Adipose tissue (tissue), 3 donors: Measurements from ENCODE around the gene LENEP. TPM values are rescaled to one million over a fixed set of nuclear protein-coding genes. Genes with fewer than 3 reads are reported as not detected.

Experiments used
- H3K27ac ChIP-seq: one replicate; pipeline ENCODE4 v1.5.1; 2013; ENCODE audit warnings: low read depth, low read length
- WGBS, 3 donors: extraction: QIAGEN DNeasy Blood & Tissue Kit; methylation state at CpG; one replicate each; pipeline ENCODE4 v1.1.7; 2013; 5-methylcytosine and 5-hydroxymethylcytosine counted together
- polyA plus RNA-seq, 3 donors: library from polyadenylated mRNA; stranded (reverse); fragments of 200-250 nt; gene quantifications; one replicate each; pipeline ENCODE4 v1.2.3, GENCODE V29; 2013
- donor health status: healthy with polysubstance abuse.
- donor health status: Bipolar disorder and iron deficiency.
- donor health status: healthy.

The LENEP gene
- polyA plus RNA-seq, 3 donors: not detected

- 89 to 95% (median 92%) methylated on average over 16 of the region's 16 CpGs for WGBS, 3 donors
Measured at GRCh38 chr1:154958681-154959425, 34.5 kb upstream of the LENEP start.

DNA sequence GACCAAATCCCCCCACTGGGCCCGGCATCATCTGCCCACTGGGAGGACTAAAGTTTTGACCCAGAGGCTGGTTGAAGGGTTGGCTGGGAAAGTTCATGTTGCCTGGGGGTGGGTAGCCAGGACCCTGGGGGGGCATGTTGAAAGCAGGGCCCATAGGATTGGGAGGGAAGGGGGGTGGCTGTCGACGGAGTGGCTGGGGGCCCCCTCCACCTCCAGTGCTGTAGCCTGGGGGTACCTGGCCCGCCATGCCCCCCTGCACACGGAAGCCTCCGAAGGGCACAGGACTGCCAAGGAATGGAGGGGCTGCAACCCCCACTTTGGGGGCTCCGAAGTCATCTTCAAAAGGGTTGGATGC is 34.0 kb upstream of the LENEP start:
- no peak overlapping the region for H3K27ac ChIP-seq
- 86 to 95% (median 92%) methylated on average over 7 of the region's 7 CpGs for WGBS, 3 donors

More at GRCh38 chr1:154958681-154959425, 34.5 kb upstream of the LENEP start:
- no peak overlapping the region for H3K27ac ChIP-seq

- H3K27ac ChIP-seq: no peak overlapping the region
- 23 to 39% (median 26%) methylated on average over 10 of the region's 10 CpGs for WGBS, 3 donors
Measured at GRCh38 chr1:154960446-154961136, 32.8 kb upstream of the LENEP start.

- peak within 1 kb of the TSS; percentile 79 for H3K27ac ChIP-seq
- 0 to 1% (median 0%) methylated on average over 76 to 93 of the region's 93 CpGs for WGBS, 3 donors
Measured at GRCh38 chr1:154961207-154962155, 31.9 kb upstream of the LENEP start, which contains the start of gene PYGO2. Gene PYGO2 (minus strand): TSS chr1:154961782. CDS start chr1:154961576, 206 bp downstream.

- 3 to 5% (median 4%) methylated on average over 25 of the region's 25 CpGs for WGBS, 3 donors
Measured at GRCh38 chr1:154962156-154962749, 31.1 kb upstream of the LENEP start.

DNA sequence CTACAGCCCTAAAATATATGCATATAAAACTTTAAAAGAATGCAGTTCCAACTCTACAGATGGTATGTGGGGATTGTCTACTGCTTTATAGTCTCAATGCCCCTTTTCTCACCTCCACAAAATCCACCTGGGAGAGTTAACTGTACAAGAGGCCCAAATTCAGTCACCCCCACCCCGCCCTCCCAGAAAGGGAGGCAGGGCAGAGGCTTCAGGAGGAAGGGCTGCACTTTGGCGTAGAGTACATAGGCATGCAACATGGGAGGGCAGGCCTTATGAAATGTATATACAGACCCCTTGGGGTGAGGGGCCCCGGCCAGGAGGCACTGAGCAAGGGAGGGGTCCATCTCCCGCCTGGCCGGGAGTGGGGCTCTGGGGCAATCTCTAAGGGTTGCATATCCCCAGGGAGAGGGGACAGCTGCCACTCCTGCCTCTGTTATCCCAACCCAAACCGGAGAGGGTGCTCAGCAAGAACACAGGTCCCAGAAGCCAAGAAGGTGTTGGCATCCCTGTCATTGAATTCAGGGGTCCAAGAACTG is 30.5 kb upstream of the LENEP start:
- no peak overlapping the region for H3K27ac ChIP-seq
- 69 to 74% (median 72%) methylated on average over 6 of the region's 6 CpGs for WGBS, 3 donors

More at GRCh38 chr1:154962156-154962749, 31.1 kb upstream of the LENEP start:
- no peak overlapping the region for H3K27ac ChIP-seq

- WGBS, 3 donors: 71 to 84% (median 76%) methylated on average over 8 of the region's 8 CpGs
- no peak overlapping the region for H3K27ac ChIP-seq
Measured at GRCh38 chr1:154963643-154964042, 29.7 kb upstream of the LENEP start.

DNA sequence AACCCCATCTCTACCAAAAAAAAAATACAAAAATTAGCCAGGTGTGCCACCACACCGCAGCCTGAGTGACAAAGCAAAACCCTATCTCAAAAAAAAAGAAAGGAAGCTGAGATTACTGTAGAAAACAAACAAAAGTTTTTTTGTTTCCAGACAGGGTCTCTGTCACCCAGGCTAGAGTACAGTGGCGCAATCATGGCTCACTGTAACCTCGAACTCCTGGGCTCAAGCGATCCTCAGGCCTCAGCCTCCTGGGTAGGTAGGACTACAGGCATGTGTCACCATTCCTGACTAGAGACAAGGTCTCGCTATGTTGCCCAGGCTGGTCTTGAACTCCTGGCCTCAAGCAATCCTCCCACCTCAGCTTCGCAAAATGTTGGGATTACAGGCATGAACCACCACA is 29.0 kb upstream of the LENEP start:
- no peak overlapping the region for H3K27ac ChIP-seq
- WGBS, 3 donors: 72 to 85% (median 82%) methylated on average over 6 of the region's 6 CpGs

DNA sequence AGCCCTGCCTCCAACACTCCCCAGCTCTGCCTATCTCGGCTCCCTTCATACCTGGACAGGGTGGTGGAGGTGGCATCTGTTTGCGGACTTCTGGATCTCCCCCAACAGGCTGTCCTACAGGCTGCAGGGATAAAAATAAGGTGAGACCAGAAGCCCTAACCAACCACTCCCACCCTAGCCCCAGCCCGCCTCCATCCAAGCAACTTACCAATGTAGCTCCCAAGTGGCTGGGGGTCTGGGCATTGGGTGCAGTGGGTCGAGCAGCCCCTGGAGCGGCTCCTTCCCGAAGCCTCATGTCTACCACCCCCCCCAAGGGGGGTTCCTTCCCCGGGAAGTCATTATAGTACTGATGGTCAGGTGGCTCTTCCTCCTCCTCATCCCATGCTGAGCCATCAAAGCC is 27.3 kb upstream of the LENEP start:
- WGBS, 3 donors: 79 to 90% (median 88%) methylated on average over 7 of the region's 7 CpGs

DNA sequence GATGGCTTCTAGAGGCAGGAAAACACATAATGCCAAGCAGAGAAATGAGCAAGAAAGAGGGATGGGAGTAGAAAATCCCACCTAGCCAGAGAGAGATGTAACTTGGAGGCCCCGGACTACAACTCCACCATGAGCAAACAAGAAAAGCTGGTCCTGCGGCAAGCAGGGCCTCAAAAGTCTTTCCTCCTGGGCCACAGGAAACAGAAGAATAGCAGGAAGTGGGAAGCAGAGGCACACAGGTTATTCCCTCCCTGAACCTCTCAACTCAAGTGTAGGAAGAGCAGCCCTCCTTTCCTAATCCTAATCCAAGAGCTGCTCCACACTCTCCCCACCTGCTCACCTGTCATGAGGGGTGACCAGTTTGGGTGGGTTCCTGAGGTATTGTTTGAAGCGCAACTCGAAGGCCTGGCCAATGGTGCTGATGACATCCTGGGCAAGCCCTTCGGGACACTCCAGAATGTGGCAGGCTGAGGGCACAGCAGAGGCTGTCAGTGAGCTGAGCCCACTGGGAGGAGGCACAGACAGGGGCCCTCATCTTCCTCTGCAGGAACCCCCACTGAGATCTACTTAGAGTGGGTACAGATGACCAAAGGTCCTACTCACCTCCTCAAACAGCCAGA is 25.9 kb upstream of the LENEP start:
- 67 to 84% (median 80%) methylated on average over 5 of the region's 5 CpGs for WGBS, 3 donors
- no peak overlapping the region for H3K27ac ChIP-seq

More for the DNA sequence above, 27.3 kb upstream of the LENEP start:
- no peak overlapping the region for H3K27ac ChIP-seq

GRCh38 chr1:154968731-154969130 is 24.7 kb upstream of the LENEP start:
- no peak overlapping the region for H3K27ac ChIP-seq
- 73 to 87% (median 79%) methylated on average over 2 to 3 of the region's 3 CpGs for WGBS, 3 donors

DNA sequence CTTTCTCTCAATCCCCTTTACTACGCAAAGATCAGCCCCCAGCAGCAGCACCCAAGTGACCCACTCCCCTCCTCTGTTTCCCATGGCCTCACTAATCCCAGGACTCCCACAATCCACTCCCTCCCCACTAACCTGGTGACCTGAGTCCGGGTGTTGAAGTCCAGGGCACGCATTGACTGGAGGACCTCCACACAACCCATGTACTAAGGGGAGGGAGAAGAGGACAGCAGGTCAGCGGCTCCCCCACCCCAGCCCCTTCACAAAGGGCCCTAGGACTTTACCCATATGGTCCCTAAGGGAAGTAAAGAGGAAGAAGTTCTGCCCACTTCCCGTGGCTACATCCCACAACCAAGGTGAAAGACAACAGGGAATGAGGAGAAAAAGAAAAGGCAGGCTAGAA is 24.1 kb upstream of the LENEP start:
- WGBS, 3 donors: 54 to 66% (median 54%) methylated on average over 5 of the region's 5 CpGs
- H3K27ac ChIP-seq: no peak overlapping the region

GRCh38 chr1:154969860-154970452 is 23.4 kb upstream of the LENEP start:
- H3K27ac ChIP-seq: peak overlapping the region; percentile 73
- WGBS, 3 donors: 21 to 49% (median 33%) methylated on average over 19 to 22 of the region's 22 CpGs

- WGBS, 3 donors: 11 to 30% (median 12%) methylated on average over 15 of the region's 15 CpGs
- H3K27ac ChIP-seq: peak within 1 kb of the TSS; percentile 73
Measured at GRCh38 chr1:154970631-154971340, 22.6 kb upstream of the LENEP start, which contains the start of gene SHC1. Gene SHC1 (minus strand): TSS chr1:154970747. CDS start chr1:154970526, 221 bp downstream.

GRCh38 chr1:154971341-154971998 is 21.9 kb upstream of the LENEP start:
- H3K27ac ChIP-seq: peak overlapping the region; percentile 51
- WGBS, 3 donors: 32 to 47% (median 39%) methylated on average over 10 of the region's 10 CpGs

DNA sequence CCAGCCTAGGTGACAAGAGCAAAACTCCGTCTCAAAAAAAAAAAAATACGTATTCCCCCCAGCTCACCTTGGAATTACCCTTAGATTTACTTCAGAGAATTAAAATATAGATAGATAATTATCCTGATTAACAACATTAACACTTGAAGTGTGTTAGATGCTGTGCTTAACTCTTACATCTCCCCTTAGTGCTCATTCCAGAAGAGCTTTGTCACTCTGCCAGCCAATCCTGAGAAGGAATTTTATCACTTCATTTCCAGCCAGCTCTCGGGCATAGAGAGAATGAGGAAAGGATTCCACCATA is 21.2 kb upstream of the LENEP start:
- H3K27ac ChIP-seq: peak overlapping the region; percentile 61
- WGBS, 3 donors: 42 to 68% (median 61%) methylated on average over 3 of the region's 3 CpGs
